HG03045 (cell line): ENCODE data around the gene FHIT.

ENCODE experiments used
- ATAC-seq: cut with Tn5 transposase; IDR thresholded peaks from one replicate; pipeline ENCODE4 v1.9.1; 2021; ENCODE audit warnings: mild to moderate bottlenecking, moderate library complexity; ENCODE audit not compliant: unreplicated experiment

The FHIT gene

GRCh38 chr3:59731943-59732342 is 1519.3 kb downstream of the FHIT start:
- ATAC-seq, result no peak

- ATAC-seq, result no peak
These were observed 1520.7 kb downstream of the FHIT start for GRCh38 chr3:59730591-59730990.

GRCh38 chr3:59728587-59728908 is 1522.7 kb downstream of the FHIT start:
- no peak for ATAC-seq

- no peak for ATAC-seq
These were observed 1523.2 kb downstream of the FHIT start for GRCh38 chr3:59727902-59728586.

GRCh38 chr3:59726279-59726678 is 1525.0 kb downstream of the FHIT start:
- no peak for ATAC-seq

GRCh38 chr3:59717679-59718205 is 1533.5 kb downstream of the FHIT start:
- no peak for ATAC-seq

GRCh38 chr3:59714066-59714465 is 1537.2 kb downstream of the FHIT start:
- no peak for ATAC-seq

- ATAC-seq, result no peak
These were observed 1540.7 kb downstream of the FHIT start for GRCh38 chr3:59710554-59710953.

GRCh38 chr3:59709702-59710553 is 1541.3 kb downstream of the FHIT start:
- no peak for ATAC-seq

- no peak for ATAC-seq
These were observed 1543.0 kb downstream of the FHIT start for GRCh38 chr3:59708202-59708601.

GRCh38 chr3:59704292-59704691 is 1547.0 kb downstream of the FHIT start:
- no peak for ATAC-seq

- ATAC-seq, result no peak
These were observed 1551.5 kb downstream of the FHIT start for GRCh38 chr3:59699648-59700320.
